NCI-H526 treated with DMSO at 0.1 percent for 48 hours (cell line): ENCODE measurements around the gene PSEN2.

ENCODE experiments used
- DNase-seq: peaks from one replicate; lab custom pipeline; 2025; lab: John Stamatoyannopoulos, UW

Gene PSEN2

GRCh38 chr1:226865590-226865989 is 4.8 kb upstream of the PSEN2 start:
- DNase-seq = no peak

DNA sequence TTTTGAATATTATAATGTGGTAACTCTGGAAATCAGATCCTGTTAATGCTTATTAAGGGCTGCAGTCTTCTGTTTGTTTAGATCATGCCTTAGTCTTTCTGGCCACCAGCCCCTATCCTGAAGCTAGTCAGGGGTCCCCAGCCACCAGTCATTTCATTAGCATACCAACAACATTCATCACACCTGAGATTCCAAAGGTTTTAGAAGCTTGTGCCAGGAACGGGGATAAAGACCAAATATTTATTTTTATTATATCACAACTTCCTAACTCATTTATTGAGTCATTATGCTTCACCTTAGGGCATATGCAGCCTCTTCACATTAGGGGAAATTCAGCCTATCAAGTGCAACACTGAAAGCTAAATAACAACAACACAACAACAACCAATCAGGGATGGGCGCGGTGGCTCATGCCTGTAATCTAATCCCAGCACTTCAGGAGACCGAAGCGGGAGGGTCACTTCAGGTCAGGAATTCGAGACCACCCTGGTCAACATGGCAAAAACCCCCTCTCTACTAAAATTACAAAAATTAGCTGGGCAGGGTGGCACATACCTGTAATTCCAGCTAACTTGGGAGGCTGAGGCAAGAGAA is 2.9 kb upstream of the PSEN2 start:
- DNase-seq = no peak

GRCh38 chr1:226868726-226869125 is 1.7 kb upstream of the PSEN2 start:
- DNase-seq = no peak

DNA sequence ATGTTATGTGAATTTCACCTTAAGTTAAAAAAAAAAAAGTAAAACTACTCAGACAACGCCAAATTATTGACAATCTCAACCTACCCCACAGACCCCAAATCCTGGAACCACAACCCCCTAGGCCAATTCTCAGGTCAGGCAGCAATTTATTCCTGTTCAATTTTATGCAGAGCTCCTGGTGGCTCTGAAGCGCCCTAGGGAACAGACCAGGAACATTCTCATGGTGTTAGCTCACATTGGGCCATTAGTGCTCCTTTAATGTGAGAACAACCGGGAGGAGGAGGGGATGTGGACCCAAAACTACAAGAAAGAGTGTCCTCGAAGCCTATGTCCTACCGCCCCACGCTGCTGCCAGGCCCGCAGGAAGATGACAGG is 403 bp upstream of the PSEN2 start:
- no peak for DNase-seq

- DNase-seq = no peak
Measured at GRCh38 chr1:226871636-226872327, 1.4 kb downstream of the PSEN2 start.

- no peak for DNase-seq
Measured at GRCh38 chr1:226872437-226872836, 2.0 kb downstream of the PSEN2 start.

DNA sequence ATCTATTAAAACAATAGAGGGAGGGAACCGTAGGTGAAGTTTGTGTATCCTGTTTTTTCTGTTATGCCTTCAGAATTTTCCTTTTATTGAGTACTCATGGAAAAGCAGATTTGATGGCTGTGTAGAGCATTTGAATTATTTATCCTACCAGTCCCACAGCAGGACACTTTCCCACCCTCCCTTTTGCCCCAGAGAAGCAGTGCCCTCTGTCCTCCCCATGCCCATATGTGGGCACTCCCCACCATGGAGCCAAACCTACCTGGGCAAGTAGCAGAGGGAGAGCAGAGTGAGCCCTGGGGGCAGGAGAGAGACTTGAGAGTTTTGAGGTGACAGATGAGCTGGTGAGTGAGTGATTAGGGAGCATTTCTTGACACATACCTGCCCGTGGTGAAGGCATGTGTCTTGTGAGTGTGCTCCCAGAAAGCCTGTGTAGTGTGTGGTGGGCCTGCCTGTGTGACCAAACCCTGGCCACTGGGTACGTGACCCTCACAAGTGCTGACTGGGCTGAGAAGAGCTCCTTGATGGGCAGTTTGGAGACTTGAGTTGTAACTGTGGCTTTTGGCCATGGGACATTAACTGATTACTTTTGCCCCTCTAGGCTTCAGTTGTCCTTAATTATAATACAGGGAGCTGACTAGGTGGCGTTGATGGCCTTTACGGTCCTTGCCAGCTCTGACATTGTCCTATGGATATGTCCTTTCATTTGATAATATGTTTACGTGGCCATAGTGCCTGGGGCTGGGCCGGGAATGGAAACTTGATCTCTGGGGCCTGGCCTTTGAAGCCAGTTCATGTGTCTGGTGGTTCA is 3.6 kb downstream of the PSEN2 start:
- no peak for DNase-seq

GRCh38 chr1:226874579-226875425 is 4.4 kb downstream of the PSEN2 start:
- DNase-seq = no peak

- no peak for DNase-seq
Measured at GRCh38 chr1:226875641-226876295, 5.4 kb downstream of the PSEN2 start.

- no peak for DNase-seq
Measured at GRCh38 chr1:226877669-226878068, 7.3 kb downstream of the PSEN2 start.

DNA sequence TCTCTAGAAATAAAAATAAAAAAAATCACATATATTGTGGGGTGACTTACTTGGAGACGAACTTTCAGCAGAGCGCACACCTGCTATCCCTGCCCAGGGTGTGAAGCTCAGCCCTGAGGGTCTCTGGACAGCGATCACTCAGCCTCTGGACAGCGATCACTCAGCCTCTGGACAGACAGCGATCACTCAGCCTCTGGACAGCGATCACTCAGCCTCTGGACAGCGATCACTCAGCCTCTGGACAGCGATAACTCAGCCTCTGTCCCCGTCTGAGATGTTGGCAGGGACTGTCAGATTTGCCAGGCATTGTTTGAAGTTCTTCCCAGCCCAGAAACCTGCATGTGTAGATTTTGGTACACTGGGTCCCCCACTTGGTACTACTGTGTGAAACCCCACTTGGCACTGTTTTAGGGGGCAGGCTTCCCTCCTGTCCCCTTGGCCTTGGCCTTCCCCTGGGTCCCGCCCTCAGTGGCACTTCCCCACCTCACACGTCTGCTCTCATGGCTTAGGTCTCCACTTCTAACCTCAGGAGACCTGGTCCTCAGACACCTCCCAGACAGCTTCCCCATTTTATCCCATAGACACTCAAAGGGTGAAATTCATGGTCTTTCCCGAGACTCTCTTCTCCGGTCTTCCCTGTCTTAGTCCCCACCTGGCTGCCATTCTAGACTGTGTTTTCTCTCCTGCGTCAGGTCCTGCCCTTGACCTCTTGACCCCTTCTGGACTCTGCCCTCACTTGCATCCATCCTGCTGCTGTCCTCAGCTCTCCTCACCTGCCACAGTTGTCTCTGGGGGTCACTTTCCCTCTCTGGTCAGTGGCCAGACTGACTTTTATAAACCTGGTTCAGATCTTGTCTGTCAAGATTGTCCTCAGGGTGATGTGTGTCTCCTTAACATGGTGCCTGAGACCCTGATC is 10.2 kb downstream of the PSEN2 start:
- DNase-seq = no peak

DNA sequence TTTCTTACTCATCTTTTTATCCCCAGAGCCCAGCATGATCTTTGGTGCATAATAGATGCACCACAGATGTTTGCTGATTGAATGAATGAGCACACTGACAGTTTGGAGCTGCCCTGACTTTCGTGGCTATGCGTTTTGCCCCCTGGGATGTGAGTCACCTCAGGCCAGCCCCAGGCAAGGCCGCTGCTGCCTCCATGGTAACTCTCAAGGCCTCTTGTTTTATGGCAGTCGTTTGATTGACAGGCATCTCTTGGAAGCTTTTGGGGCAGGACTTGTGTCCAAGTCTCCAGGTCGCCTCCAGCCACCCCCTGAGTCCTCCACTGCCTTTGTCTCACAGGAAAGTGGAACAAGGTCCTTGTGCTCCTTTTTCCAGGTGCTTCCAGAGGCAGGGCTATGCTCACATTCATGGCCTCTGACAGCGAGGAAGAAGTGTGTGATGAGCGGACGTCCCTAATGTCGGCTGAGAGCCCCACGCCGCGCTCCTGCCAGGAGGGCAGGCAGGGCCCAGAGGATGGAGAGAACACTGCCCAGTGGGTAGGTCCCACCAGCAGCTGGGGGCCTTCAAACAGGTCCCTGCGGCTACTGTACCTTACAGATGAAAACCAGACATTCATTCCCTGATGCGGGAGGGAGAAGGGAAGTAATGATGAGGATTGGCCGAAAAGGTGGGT is 11.2 kb downstream of the PSEN2 start:
- no peak for DNase-seq

DNA sequence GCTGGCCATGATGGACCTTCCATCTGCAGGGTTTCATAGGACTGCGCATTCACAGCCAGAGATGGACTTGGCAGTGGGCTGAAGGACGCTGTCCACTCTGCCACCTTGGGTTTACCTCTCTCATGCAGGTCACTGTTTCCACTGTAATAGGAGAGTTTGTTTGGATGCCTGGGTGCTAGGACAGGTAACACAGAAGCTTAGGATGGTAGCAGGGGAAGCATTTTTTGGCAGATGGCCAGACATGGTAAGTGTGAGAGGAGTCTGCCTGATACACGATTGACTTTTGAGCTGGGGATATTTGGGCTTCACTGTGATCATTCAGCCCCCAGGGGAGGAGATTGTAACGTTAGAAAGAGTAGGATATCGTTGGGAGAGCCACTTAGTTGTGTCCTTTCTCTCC is 11.8 kb downstream of the PSEN2 start:
- DNase-seq = no peak

DNA sequence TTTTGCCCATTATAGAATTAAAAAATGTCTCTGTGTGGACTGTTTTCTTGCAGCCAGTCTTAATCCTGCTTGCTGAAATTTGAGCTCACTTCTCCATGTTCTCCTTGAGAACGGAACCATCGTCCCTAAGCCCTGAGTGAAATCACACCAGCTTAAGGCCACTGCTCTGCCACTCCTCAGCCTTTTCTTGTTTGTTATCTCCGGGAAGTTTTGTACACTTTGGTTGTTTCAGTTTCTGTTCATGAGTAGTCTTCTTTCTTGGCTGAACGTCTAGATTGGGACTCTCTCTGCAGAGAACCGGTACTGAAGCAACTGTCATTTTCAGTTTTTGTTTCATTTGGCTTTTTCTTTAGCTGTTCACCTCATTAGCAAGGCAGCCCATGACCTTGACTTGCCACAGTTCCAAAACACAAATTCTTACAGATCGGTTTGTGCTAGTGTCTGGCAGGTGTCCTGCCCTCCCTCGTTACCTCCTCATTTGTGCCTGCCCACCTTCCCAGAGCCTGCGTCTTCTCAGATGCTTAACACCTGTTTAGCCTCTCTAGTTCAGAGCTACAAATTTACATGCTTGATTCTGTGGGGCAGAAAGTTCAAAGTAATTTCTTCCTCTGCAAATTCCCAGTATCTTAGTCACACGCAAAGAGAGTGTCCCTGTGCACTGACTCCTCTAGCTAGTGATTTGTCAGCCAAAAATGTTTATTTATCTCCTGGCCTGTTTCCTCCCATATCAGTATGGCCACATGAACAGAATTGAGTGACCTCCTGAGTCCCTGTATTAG is 12.4 kb downstream of the PSEN2 start:
- DNase-seq = no peak

GRCh38 chr1:226883630-226884029 is 13.2 kb downstream of the PSEN2 start:
- no peak for DNase-seq

DNA sequence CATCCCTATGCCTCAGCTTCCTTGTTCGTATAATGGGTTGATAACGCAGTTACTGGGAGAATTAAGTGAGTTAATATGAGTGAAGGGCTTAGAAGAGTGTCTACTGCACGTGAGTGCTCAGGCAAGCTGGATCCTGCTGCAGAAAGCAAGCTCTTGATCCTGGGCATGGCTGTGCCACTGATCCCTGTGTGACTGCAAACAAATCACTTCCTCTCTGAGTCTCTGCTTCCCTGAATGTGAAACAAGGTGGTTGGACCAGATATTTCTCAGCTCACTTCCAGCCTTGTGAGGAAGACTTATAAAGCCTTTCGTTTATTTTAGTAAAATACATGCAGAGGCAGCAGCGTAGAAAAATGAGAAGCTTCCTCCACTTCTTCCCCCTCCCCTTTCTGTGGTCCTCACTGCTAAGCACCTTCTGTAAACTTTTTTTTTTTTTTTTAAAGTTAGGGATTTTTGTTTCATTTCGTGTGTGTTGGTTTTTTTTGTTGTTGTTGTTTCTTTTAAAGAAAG is 13.8 kb downstream of the PSEN2 start:
- no peak for DNase-seq

GRCh38 chr1:226884966-226885820 is 14.8 kb downstream of the PSEN2 start:
- no peak for DNase-seq
